ENCODE data around the gene ZNF438.
"Not testable (repeated sequence)": the region's sequence is repeated elsewhere in the genome, so short reads cannot be mapped to it uniquely, and the experiment has no call there.

Gene ZNF438

GRCh38 chr10:31069411-31069810 lies 37.7 kb upstream of the ZNF438 start:
- no peak for TF ChIP-seq CTCF (IDR thresholded peaks at IDR 0.05; ENCODE audit: low read depth, low read length, missing control alignments)
- in situ Hi-C loops (cut with HindIII; ENCODE audit: low sequenced_read_pairs): no loop called here
- no peak for DNase-seq (ENCODE audit: low read depth)
- H3K4me3 ChIP-seq (ENCODE audit: low read depth, low read length): no peak overlapping the region

GRCh38 chr10:31064348-31064747 lies 32.7 kb upstream of the ZNF438 start:
- H3K4me3 ChIP-seq (ENCODE audit: low read depth, low read length): no peak overlapping the region
- in situ Hi-C loops (cut with HindIII; ENCODE audit: low sequenced_read_pairs): no loop called here
- peak; percentile 23 for DNase-seq (ENCODE audit: low read depth)
- no peak for TF ChIP-seq CTCF (IDR thresholded peaks at IDR 0.05; ENCODE audit: low read depth, low read length, missing control alignments)

GRCh38 chr10:31063841-31064240 lies 32.2 kb upstream of the ZNF438 start:
- no peak for DNase-seq (ENCODE audit: low read depth)
- H3K4me3 ChIP-seq (ENCODE audit: low read depth, low read length): no peak overlapping the region
- in situ Hi-C loops (cut with HindIII; ENCODE audit: low sequenced_read_pairs): no loop called here
- no peak for TF ChIP-seq CTCF (IDR thresholded peaks at IDR 0.05; ENCODE audit: low read depth, low read length, missing control alignments)

- DNase-seq (ENCODE audit: low read depth): no peak
- TF ChIP-seq CTCF (IDR thresholded peaks at IDR 0.05; ENCODE audit: low read depth, low read length, missing control alignments): no peak
- in situ Hi-C loops (cut with HindIII; ENCODE audit: low sequenced_read_pairs): no loop called here
- H3K4me3 ChIP-seq (ENCODE audit: low read depth, low read length): no peak overlapping the region
Measured at GRCh38 chr10:31062856-31063255, 31.2 kb upstream of the ZNF438 start.

- no peak for TF ChIP-seq CTCF (IDR thresholded peaks at IDR 0.05; ENCODE audit: low read depth, low read length, missing control alignments)
- DNase-seq (ENCODE audit: low read depth): no peak
- no peak overlapping the region for H3K4me3 ChIP-seq (ENCODE audit: low read depth, low read length)
- in situ Hi-C loops (cut with HindIII; ENCODE audit: low sequenced_read_pairs): no loop called here
Measured at GRCh38 chr10:31061941-31062340, 30.3 kb upstream of the ZNF438 start.

GRCh38 chr10:31058795-31059703 lies 27.4 kb upstream of the ZNF438 start:
- DNase-seq (ENCODE audit: low read depth): no peak
- in situ Hi-C loops (cut with HindIII; ENCODE audit: low sequenced_read_pairs): no loop called here
- no peak for TF ChIP-seq CTCF (IDR thresholded peaks at IDR 0.05; ENCODE audit: low read depth, low read length, missing control alignments)
- no peak overlapping the region for H3K4me3 ChIP-seq (ENCODE audit: low read depth, low read length)

- DNase-seq (ENCODE audit: low read depth); H3K4me3 ChIP-seq (ENCODE audit: low read depth, low read length); in situ Hi-C loops (cut with HindIII; ENCODE audit: low sequenced_read_pairs): not testable (repeated sequence)
Measured at GRCh38 chr10:31056678-31057077, 25.0 kb upstream of the ZNF438 start.

Data from astrocyte of the cerebellum (primary cell).